GM12878 (cell line): ENCODE measurements around the gene STARD3. TPM values are rescaled to one million over a fixed set of nuclear protein-coding genes. Genes with fewer than 3 reads are reported as not detected.
"Not testable (repeated sequence)": the region's sequence is repeated elsewhere in the genome, so short reads cannot be mapped to it uniquely, and the experiment has no call there.

Source experiments
- ATAC-seq: fragments of 200-7000 bp; cut with Tn5 transposase; 3 replicates; pipeline ENCODE4 v1.9.1; 2020; ENCODE audit warnings: mild to moderate bottlenecking, moderate library complexity
- BruUV-seq: library from RNA; stranded (reverse); fragments of 400-500 nt; replicated peaks from 2 replicates; lab custom pipeline; 2021; lab: Mats Ljungman, UMichigan
- CTCF ChIA-PET: fragments of 300-600 bp; sonication (Branson Sonifier 250); formaldehyde crosslinking; extraction: SDS; loops from one replicate; lab custom pipeline; 2021; ENCODE audit warnings: inconsistent platforms; lab: Yijun Ruan, JAX
- POLR2A ChIA-PET: fragments of 350-600 bp; formaldehyde crosslinking; extraction: SDS; loops from one replicate; lab custom pipeline; 2021; ENCODE audit warnings: inconsistent platforms; lab: Charles Lee
- RAD21 ChIA-PET: fragments of 300-600 bp; sonication (Branson Sonifier 250); formaldehyde crosslinking; loops from one replicate; lab custom pipeline; 2023; ENCODE audit warnings: antibody characterized with exemption; ENCODE audit not compliant: unreplicated experiment; lab: Charles Lee
- SMC1A ChIA-PET: fragments of 300-600 bp; sonication (Branson Sonifier 250); formaldehyde crosslinking; loops from one replicate; lab custom pipeline; 2023; ENCODE audit not compliant: unreplicated experiment, uncharacterized antibody; lab: Charles Lee
- DNase-seq: peaks from one replicate; pipeline ENCODE4 v3.0.0-alpha.2; 2011; ENCODE audit warnings: low read depth, low spot score
- FAIRE-seq: peaks from 3 replicates; lab custom pipeline; 2011; peaks lifted over from hg19 to GRCh38; lab: Jason Lieb, UNC
- H2AFZ ChIP-seq: 2 replicates; pipeline ENCODE4 v1.6.0; 2011; ENCODE audit warnings: low read depth, low read length, control low read depth; ENCODE audit not compliant: control insufficient read depth
- H3K27ac ChIP-seq: 2 replicates; pipeline ENCODE4 v1.5.1; 2011; ENCODE audit warnings: control low read depth; ENCODE audit not compliant: control insufficient read depth, insufficient read depth
- H3K27me3 ChIP-seq, 2 experiments: replicated peaks in 1 of 2; 2 replicates each; pipeline versions ENCODE4 v1.6.0 to v1.6.1; 2011; ENCODE audit warnings: low read length in 1 of 2; ENCODE audit not compliant: control insufficient read depth in 2 of 2, insufficient read depth in 2 of 2
- H3K36me3 ChIP-seq, 2 experiments: 2 replicates each; pipeline ENCODE4 v1.5.1; 2011; ENCODE audit warnings: low read length in 1 of 2; ENCODE audit not compliant: control insufficient read depth in 2 of 2, insufficient read depth in 2 of 2
- H3K4me1 ChIP-seq: 2 replicates; pipeline ENCODE4 v1.6.1; 2011; ENCODE audit warnings: mild to moderate bottlenecking, low read length, moderate library complexity, mixed read lengths; ENCODE audit not compliant: control insufficient read depth, insufficient read depth
- H3K4me2 ChIP-seq: 2 replicates; pipeline ENCODE4 v1.6.0; 2011; ENCODE audit warnings: control low read depth; ENCODE audit not compliant: control insufficient read depth, insufficient read depth
- H3K4me3 ChIP-seq: fragments of 200-600 bp; sonication (generic); 2 replicates; pipeline ENCODE4 v1.5.1; 2016
- H3K79me2 ChIP-seq: 2 replicates; pipeline ENCODE4 v1.6.0; 2011; ENCODE audit warnings: low read length; ENCODE audit not compliant: control insufficient read depth, insufficient read depth
- H3K9ac ChIP-seq: 2 replicates; pipeline ENCODE4 v1.8.0; 2011; ENCODE audit warnings: low read length, control low read depth, mixed read lengths; ENCODE audit not compliant: control insufficient read depth, insufficient read depth
- H3K9me3 ChIP-seq: replicated peaks from 3 replicates; pipeline ENCODE4 v1.5.1; 2011; ENCODE audit warnings: mild to moderate bottlenecking, low read length; ENCODE audit not compliant: control insufficient read depth, insufficient read depth
- H4K20me1 ChIP-seq: 2 replicates; pipeline ENCODE4 v1.6.0; 2011; ENCODE audit not compliant: control insufficient read depth, insufficient read depth
- NFYB ChIP-seq: IDR thresholded peaks from 2 replicates; pipeline ENCODE4 v1.6.1; 2011; ENCODE audit warnings: low read depth, mild to moderate bottlenecking, low read length, improper control_type of control experiment, moderate library complexity; ENCODE audit not compliant: insufficient read depth
- PAX5 ChIP-seq: IDR thresholded peaks from 2 replicates; pipeline ENCODE4 v1.6.1; 2011; ENCODE audit warnings: low read depth, low read length, borderline replicate concordance
- TARDBP ChIP-seq: IDR thresholded peaks from 2 replicates; pipeline ENCODE4 v1.6.1; 2016; ENCODE audit warnings: borderline replicate concordance
- WGBS: methylation state at CpG from one replicate; pipeline ENCODE4 v1.1.6; 2016; ENCODE audit warnings: low lambda C conversion rate; ENCODE audit not compliant: insufficient replicate concordance, insufficient coverage; ENCODE audit errors: missing lambda C conversion rate; 5-methylcytosine and 5-hydroxymethylcytosine counted together
- in situ Hi-C: fragments of 300-500 bp; cut with MboI; formaldehyde crosslinking; loops from 9 replicates; pipeline ENCODE4 v1.14.3; 2018; ENCODE audit warnings: mixed read lengths
- intact Hi-C: fragments of 100-400 bp; cut with micrococcal nuclease; formaldehyde crosslinking; loops from one replicate; pipeline ENCODE4 v1.14.2; 2022; ENCODE audit not compliant: unreplicated experiment
- polyA plus RNA-seq, 11 experiments: library from polyadenylated mRNA; depleted of rRNA in 4 of 11; unstranded in 6 of 11; stranded (reverse) in 5 of 11; fragments of >200 nt; fragmentation: Nextera tagmentation in 4 of 11; fragmentation: Illumina TruSeq in 1 of 11; extraction: Ambion mirVana in 4 of 11; extraction: Trizol in 1 of 11; gene quantifications; 1 replicate in 1 of 11; 2 replicates in 10 of 11; pipeline versions ENCODE4 v1.2.1 to v1.2.3, GENCODE V29; 2011 to 2016; ENCODE audit warnings: inconsistent platforms in 2 of 11, missing spikeins in 2 of 11, low read depth in 1 of 11
- total RNA-seq, 4 experiments: library from RNA; depleted of rRNA in 3 of 4; stranded (reverse); fragments of >200 nt in 3 of 4; fragmentation: Illumina TruSeq in 1 of 4; extraction: Trizol in 1 of 4; gene quantifications; 2 replicates each; pipeline versions ENCODE4 v1.2.1 to v1.2.3, GENCODE V29; 2013 to 2021

Gene STARD3
- total and polyA plus RNA-seq, 10 of the 15 experiments (the other 5 are each of a cell fraction or from before 2014, with no cell fraction given) = 0.08 to 62.7 (median 27.5) TPM

DNA sequence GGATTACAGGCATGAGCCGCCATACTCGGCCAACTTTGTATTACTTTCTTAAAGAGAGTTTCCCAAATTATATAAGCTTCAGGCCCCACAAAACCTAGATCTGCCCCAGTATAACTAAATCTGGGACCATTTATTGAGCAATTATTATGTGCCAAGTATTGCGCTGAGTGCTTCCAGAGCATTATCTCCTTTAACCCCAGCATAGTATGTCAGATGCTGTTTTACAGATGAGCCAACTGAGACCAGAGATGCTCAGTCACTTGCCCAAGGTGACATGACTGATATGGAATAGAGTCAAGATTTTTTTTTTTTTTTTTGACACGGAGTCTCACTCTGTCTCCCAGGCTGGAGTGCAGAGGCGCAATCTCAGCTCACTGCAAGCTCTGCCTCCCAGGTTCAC, 61.0 kb downstream of the STARD3 start:
- Histone ChIP-seq H3K4me2 (no peak overlapping the region), H3K4me1 (no peaks in the 10 kb centered on the region; the same call in 1 of the 2 replicates), H3K27me3 (peaks cover 0 to 7% of the 10 kb centered on the region in 2 experiments; a peak in 2 of 4 replicates), H3K27ac (no peak overlapping the region), H3K36me3 (no peaks in the 10 kb centered on the region), H3K9me3 (no peaks in the 10 kb centered on the region), H3K9ac (no peak overlapping the region), H3K79me2 (no peaks in the 10 kb centered on the region), H2AFZ (no peak overlapping the region), H3K4me3 (no peak overlapping the region), H4K20me1 (no peaks in the 10 kb centered on the region)
- DNase-seq (no peak), FAIRE-seq (no peak), ATAC-seq (no peak)
- no peak for TF ChIP-seq NFYB
- TF ChIP-seq PAX5 = no peak
- no peak for TF ChIP-seq TARDBP
- SMC1A ChIA-PET = no interaction called here
- CTCF ChIA-PET = interaction anchor here (0.7 kb wide), 1 partner anchor 50 kb away, joined by 3 read pairs; no protein-coding TSS in a partner anchor
- POLR2A ChIA-PET = interaction anchor here (0.7 kb wide), 2 partner anchors 633 to 797 kb away, joined by 4 read pairs; no protein-coding TSS in a partner anchor
- intact Hi-C loops = no loop called here
- no TSS peak for BruUV-seq
- in situ Hi-C loops = no loop called here
- 98% methylated on average over 5 of the region's 5 CpGs for WGBS
- RAD21 ChIA-PET = no interaction called here

DNA sequence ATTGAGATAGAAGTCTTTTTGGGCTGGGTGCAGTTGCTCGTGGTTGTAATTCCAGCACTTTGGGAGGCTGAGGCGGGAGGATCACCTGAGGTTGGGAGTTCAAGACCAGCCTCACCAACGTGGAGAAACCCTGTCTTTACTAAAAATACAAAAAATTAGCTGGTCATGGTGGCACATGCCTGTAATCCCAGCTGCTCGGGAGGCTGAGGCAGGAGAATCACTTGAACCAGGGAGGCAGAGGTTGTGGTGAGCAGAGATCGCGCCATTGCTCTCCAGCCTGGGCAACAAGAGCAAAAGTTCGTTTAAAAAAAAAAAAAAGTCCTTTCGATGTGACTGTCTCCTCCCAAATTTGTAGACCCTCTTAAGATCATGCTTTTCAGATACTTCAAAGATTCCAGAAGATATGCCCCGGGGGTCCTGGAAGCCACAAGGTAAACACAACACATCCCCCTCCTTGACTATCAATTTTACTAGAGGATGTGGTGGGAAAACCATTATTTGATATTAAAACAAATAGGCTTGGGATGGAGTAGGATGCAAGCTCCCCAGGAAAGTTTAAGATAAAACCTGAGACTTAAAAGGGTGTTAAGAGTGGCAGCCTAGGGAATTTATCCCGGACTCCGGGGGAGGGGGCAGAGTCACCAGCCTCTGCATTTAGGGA, 62.3 kb downstream of the STARD3 start:
- H3K4me2 ChIP-seq, H2AFZ ChIP-seq, FAIRE-seq, RAD21 ChIA-PET, ATAC-seq, SMC1A ChIA-PET, H3K36me3 ChIP-seq, DNase-seq, H3K27me3 ChIP-seq, H3K79me2 ChIP-seq, H3K9ac ChIP-seq, H4K20me1 ChIP-seq, H3K27ac ChIP-seq, in situ Hi-C loops, H3K4me3 ChIP-seq, intact Hi-C loops, CTCF ChIA-PET, BruUV-seq, H3K9me3 ChIP-seq: not testable (repeated sequence)
- POLR2A ChIA-PET = interaction anchor here (0.6 kb wide), 1 partner anchor 32 kb away, joined by 4 read pairs; no protein-coding TSS in a partner anchor
- WGBS = 50% methylated on average over 11 of the region's 11 CpGs
- peaks cover 11% of the 10 kb centered on the region for H3K4me1 ChIP-seq
